Endothelial cell (in vitro differentiated cells): Measurements from ENCODE around the gene SPOCK1. TPM values are rescaled to one million over a fixed set of nuclear protein-coding genes. Genes with fewer than 3 reads are reported as not detected.

Experiments used
- DNase-seq: peaks from one replicate; pipeline ENCODE4 v3.0.0; 2021; ENCODE audit warnings: low spot score
- H3K27ac Mint-ChIP-seq: one replicate; pipeline ENCODE4 v1.8.0; 2021; ENCODE audit warnings: mixed read lengths, inconsistent platforms; ENCODE audit not compliant: unreplicated experiment
- H3K27me3 Mint-ChIP-seq: one replicate; pipeline ENCODE4 v1.8.0; 2021; ENCODE audit warnings: mild to moderate bottlenecking, moderate library complexity, mixed read lengths, inconsistent platforms; ENCODE audit not compliant: unreplicated experiment
- H3K36me3 Mint-ChIP-seq: one replicate; pipeline ENCODE4 v1.8.0; 2021; ENCODE audit warnings: mild to moderate bottlenecking, low read depth, mixed read lengths, inconsistent platforms; ENCODE audit not compliant: unreplicated experiment
- H3K4me1 Mint-ChIP-seq: one replicate; pipeline ENCODE4 v1.8.0; 2021; ENCODE audit warnings: mild to moderate bottlenecking, mixed read lengths, inconsistent platforms; ENCODE audit not compliant: unreplicated experiment
- H3K4me3 Mint-ChIP-seq: one replicate; pipeline ENCODE4 v1.8.0; 2021; ENCODE audit warnings: mild to moderate bottlenecking, mixed read lengths, inconsistent platforms; ENCODE audit not compliant: unreplicated experiment
- H3K9me3 Mint-ChIP-seq: one replicate; pipeline ENCODE4 v1.8.0; 2021; ENCODE audit warnings: mixed read lengths, inconsistent platforms; ENCODE audit not compliant: unreplicated experiment
- CTCF ChIP-seq: fragments of 200-600 bp; sonication (generic); IDR thresholded peaks from one replicate; pipeline ENCODE4 v1.5.0; 2021; ENCODE audit warnings: antibody characterized with exemption; ENCODE audit not compliant: unreplicated experiment
- total RNA-seq: library from RNA; stranded (reverse); fragmentation: NEBNext Ultra II Directional; extraction: Animal tissue kit (Norgen Biotek cat#: 25700); gene quantifications from one replicate; pipeline ENCODE4 v1.2.1, GENCODE V29; 2021; ENCODE audit not compliant: unreplicated experiment

Gene SPOCK1
- total RNA-seq, 1 donor from 2014 or later: 8.7 TPM

DNA sequence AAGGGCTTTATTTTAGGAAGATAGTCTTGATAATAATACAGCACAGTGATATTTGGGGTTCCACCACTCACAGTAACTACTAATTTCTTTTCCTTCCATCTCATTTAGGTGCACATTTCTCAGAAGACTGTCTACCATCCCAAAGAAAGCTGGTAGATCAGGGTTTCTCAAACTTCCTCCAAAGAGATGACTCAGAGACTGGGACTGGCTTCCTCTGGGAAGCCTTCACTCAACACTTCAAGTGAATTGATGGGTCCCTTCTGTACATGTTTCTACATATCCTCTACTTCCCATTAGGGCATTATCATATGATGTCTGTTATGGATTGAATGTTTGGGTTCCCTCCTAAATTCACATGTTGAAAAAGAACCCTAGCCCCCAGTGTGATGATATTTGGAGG lies 138.5 kb downstream of the SPOCK1 start:
- Mint-ChIP-seq H3K36me3 (no peaks in the 10 kb centered on the region), H3K27ac (no peak overlapping the region), H3K4me1 (no peaks in the 10 kb centered on the region), H3K27me3 (no peaks in the 10 kb centered on the region), H3K4me3 (no peak overlapping the region), H3K9me3 (no peaks in the 10 kb centered on the region)
- DNase-seq: no peak
- no peak for TF ChIP-seq CTCF

GRCh38 chr5:137359941-137360340 lies 139.2 kb downstream of the SPOCK1 start:
- H3K27me3 Mint-ChIP-seq: no peaks in the 10 kb centered on the region
- TF ChIP-seq CTCF: no peak
- no peak for DNase-seq
- H3K36me3 Mint-ChIP-seq: no peaks in the 10 kb centered on the region
- no peaks in the 10 kb centered on the region for H3K4me1 Mint-ChIP-seq
- no peak overlapping the region for H3K27ac Mint-ChIP-seq
- H3K9me3 Mint-ChIP-seq: no peaks in the 10 kb centered on the region
- H3K4me3 Mint-ChIP-seq: no peak overlapping the region

- Mint-ChIP-seq H3K4me1 (no peaks in the 10 kb centered on the region), H3K27ac (no peak overlapping the region), H3K9me3 (no peaks in the 10 kb centered on the region), H3K27me3 (no peaks in the 10 kb centered on the region), H3K36me3 (no peaks in the 10 kb centered on the region), H3K4me3 (no peak overlapping the region)
- no peak for DNase-seq
- no peak for TF ChIP-seq CTCF
These were observed 141.7 kb downstream of the SPOCK1 start for GRCh38 chr5:137357436-137357835.

GRCh38 chr5:137356127-137356526 lies 143.0 kb downstream of the SPOCK1 start:
- DNase-seq: no peak
- TF ChIP-seq CTCF: no peak
- Mint-ChIP-seq H3K36me3 (no peaks in the 10 kb centered on the region), H3K4me3 (no peak overlapping the region), H3K27ac (no peak overlapping the region), H3K4me1 (no peaks in the 10 kb centered on the region), H3K27me3 (no peaks in the 10 kb centered on the region), H3K9me3 (no peaks in the 10 kb centered on the region)

DNA sequence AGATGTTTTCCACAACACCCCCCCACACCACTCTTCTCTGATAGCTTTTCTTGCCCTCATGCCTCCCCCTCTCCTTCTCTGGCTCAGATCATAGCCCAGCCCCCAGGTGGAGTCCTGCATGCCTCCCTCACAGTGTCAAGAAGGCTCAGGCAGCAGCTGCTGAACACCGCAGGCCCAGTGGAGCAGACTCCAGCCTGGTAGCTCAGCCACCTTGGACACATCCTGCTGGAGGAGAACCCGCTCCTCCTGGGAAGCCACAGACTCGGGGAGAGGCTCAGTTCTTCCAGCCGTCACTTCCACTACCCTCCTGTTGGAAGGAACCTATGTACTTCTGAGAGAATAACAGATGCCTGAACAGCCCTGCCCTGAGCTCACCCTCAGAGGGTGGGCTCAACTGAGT lies 143.4 kb downstream of the SPOCK1 start:
- Mint-ChIP-seq H3K4me1 (no peaks in the 10 kb centered on the region), H3K27ac (no peak overlapping the region), H3K36me3 (no peaks in the 10 kb centered on the region), H3K27me3 (no peaks in the 10 kb centered on the region), H3K4me3 (no peak overlapping the region), H3K9me3 (no peaks in the 10 kb centered on the region)
- no peak for TF ChIP-seq CTCF
- DNase-seq: no peak
